Bronchial epithelial cell (primary cell): ENCODE measurements around the gene RGS5. TPM values are rescaled to one million over a fixed set of nuclear protein-coding genes. Genes with fewer than 3 reads are reported as not detected.
A peak's percentile ranks its signal among the peaks of the same experiment; 100 is the strongest.

Experiments used
- DNase-seq: peaks from one replicate; pipeline ENCODE4 v3.0.0-alpha.2; 2010; ENCODE audit warnings: low read depth
- FAIRE-seq: peaks from 2 replicates; lab custom pipeline; 2011; peaks lifted over from hg19 to GRCh38; lab: Jason Lieb, UNC
- H3K27me3 ChIP-seq: 2 replicates; pipeline ENCODE4 v1.5.1; 2011; ENCODE audit warnings: low read length; ENCODE audit not compliant: control insufficient read depth, insufficient read depth
- H3K36me3 ChIP-seq: 2 replicates; pipeline ENCODE4 v1.5.1; 2011; ENCODE audit warnings: low read length; ENCODE audit not compliant: control insufficient read depth, insufficient read depth
- H3K4me3 ChIP-seq: 2 replicates; pipeline ENCODE4 v1.5.1; 2011; ENCODE audit warnings: mild to moderate bottlenecking, low read depth, low read length, control low read depth
- CTCF ChIP-seq: IDR thresholded peaks from 2 replicates; pipeline ENCODE4 v1.5.1; 2011; ENCODE audit warnings: mild to moderate bottlenecking, moderate library complexity, low read length, control low read depth, inconsistent platforms; ENCODE audit not compliant: insufficient read depth, severe bottlenecking
- total RNA-seq: library from RNA; depleted of rRNA; stranded (reverse); fragments of >200 nt; gene quantifications from 2 replicates; pipeline ENCODE4 v1.2.1, GENCODE V29; 2014

RGS5 gene
- total RNA-seq, 1 donor from 2014 or later, result 3.9 TPM

- Histone ChIP-seq H3K27me3 (no peaks in the 10 kb centered on the region), H3K4me3 (no peak overlapping the region), H3K36me3 (no peaks in the 10 kb centered on the region)
- no peak for TF ChIP-seq CTCF
- FAIRE-seq (no peak), DNase-seq (no peak)
Observed at GRCh38 chr1:163128282-163128681, 74.4 kb downstream of the RGS5 start.

- no peak for TF ChIP-seq CTCF
- no peak overlapping the region for H3K4me3 ChIP-seq
- H3K36me3 ChIP-seq, result no peaks in the 10 kb centered on the region
- H3K27me3 ChIP-seq, result no peaks in the 10 kb centered on the region
- FAIRE-seq, result no peak
- DNase-seq, result no peak
Observed at GRCh38 chr1:163124812-163125211, 77.9 kb downstream of the RGS5 start.

- FAIRE-seq (no peak), DNase-seq (no peak)
- Histone ChIP-seq H3K4me3 (no peak overlapping the region), H3K27me3 (no peaks in the 10 kb centered on the region), H3K36me3 (no peaks in the 10 kb centered on the region)
- no peak for TF ChIP-seq CTCF
Observed at GRCh38 chr1:163120372-163120771, 82.3 kb downstream of the RGS5 start.

- no peaks in the 10 kb centered on the region for H3K27me3 ChIP-seq
- TF ChIP-seq CTCF, result no peak
- H3K4me3 ChIP-seq, result no peak overlapping the region
- H3K36me3 ChIP-seq, result no peaks in the 10 kb centered on the region
- DNase-seq (no peak), FAIRE-seq (no peak)
Observed at GRCh38 chr1:163119707-163120106, 83.0 kb downstream of the RGS5 start.

GRCh38 chr1:163115887-163116286 is 86.8 kb downstream of the RGS5 start:
- FAIRE-seq, result no peak
- H3K36me3 ChIP-seq, result no peaks in the 10 kb centered on the region
- no peaks in the 10 kb centered on the region for H3K27me3 ChIP-seq
- DNase-seq, result no peak
- H3K4me3 ChIP-seq, result no peak overlapping the region
- TF ChIP-seq CTCF, result no peak

GRCh38 chr1:163107655-163108054 is 95.1 kb downstream of the RGS5 start:
- Histone ChIP-seq H3K36me3 (no peaks in the 10 kb centered on the region), H3K4me3 (no peak overlapping the region), H3K27me3 (no peaks in the 10 kb centered on the region)
- FAIRE-seq (no peak), DNase-seq (peak; percentile 45)
- TF ChIP-seq CTCF, result no peak
